Activated CD8-positive, alpha-beta memory T cell treated with anti-CD3 and anti-CD28 coated beads for 1 hour (primary cell): Measurements from ENCODE around the gene CBX2.
"Not testable (repeated sequence)": the region's sequence is repeated elsewhere in the genome, so short reads cannot be mapped to it uniquely, and the experiment has no call there.

Experiments used
- DNase-seq, 2 donors: peaks; one replicate each; pipeline ENCODE4 v3.0.0-alpha.2; 2020; ENCODE audit warnings: low read depth in 1 of 2; ENCODE audit errors: extremely low read depth in 1 of 2

The CBX2 gene

GRCh38 chr17:79769570-79770506 lies 8.1 kb upstream of the CBX2 start:
- DNase-seq = no peak

- DNase-seq = no peak
These were observed 6.7 kb upstream of the CBX2 start for GRCh38 chr17:79771276-79771675.

GRCh38 chr17:79772726-79773125 lies 5.2 kb upstream of the CBX2 start:
- not testable (repeated sequence) for DNase-seq

GRCh38 chr17:79774561-79774975 lies 3.4 kb upstream of the CBX2 start:
- no peak for DNase-seq

- no peak for DNase-seq
These were observed 2.3 kb upstream of the CBX2 start for GRCh38 chr17:79775632-79776031.

DNA sequence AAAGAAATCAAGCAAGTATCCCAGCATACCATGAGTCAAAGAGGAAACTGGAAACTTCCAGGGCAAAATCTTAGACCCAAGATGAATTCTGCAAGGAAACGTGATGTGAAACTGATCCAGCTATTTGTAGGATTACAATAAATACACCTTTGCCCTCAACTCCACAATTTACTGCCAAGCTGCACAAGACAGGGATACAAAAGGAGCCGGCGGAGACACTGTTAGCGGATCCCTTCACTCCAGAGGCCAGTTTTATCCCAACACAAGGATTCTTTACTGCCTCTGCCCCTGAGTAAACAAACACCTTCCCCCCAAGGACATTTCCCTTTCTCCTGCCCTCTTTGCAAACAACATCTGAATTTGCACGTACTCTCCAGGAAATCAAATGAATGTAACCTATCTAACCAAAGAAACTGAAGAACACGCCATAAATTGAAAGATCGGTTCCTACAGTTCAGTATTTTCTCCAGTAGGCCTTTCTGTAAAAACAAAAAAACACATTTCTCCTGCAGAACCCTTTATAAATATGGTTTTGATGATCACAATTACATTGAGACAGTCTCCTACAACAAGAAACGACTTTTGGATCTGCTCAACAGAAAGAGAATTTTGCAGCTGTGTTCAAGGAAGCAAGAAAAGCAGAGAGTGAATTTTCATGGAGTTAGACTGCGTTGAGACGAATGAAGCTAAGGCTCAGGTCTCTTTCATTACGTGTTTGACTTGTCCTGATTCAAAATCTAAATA lies 1.4 kb upstream of the CBX2 start:
- DNase-seq = no peak

DNA sequence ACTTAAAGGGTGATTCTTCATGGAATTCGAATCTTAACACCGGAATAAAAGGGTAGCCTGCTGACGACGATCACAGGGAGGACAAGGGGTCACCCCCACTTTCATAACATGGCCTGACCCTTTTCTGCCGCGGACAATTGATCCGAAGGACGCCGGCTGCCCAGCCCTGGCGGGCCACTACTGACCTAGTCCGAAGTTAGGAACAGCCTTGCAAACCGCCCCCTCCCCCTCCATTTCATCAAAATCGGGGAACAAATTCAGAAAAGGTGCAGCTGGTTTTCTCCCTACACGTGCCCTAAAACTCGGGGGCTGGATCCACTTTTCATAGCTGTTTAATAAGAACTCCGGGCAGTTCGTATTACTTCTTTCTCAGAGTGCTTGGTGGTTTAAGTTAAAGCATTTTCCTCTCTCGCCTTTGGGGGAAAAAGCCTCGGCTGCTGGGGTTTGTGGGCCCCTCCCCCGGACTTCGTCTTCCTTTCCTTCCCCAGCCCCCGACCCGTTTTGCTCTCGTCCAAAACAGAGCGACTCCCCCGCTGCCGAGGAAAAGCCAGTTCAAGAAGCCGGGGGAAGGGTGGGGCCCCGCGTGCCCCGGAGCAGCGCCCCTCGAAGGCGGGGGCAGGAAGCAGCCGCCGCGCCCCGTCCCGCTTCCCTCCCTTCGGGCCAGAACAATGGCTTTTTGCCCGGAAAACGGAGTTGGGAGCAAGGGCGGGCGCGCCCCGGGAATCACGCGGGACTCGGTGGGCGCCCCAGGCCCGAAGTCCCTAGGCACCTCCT lies 641 bp upstream of the CBX2 start:
- no peak for DNase-seq

DNA sequence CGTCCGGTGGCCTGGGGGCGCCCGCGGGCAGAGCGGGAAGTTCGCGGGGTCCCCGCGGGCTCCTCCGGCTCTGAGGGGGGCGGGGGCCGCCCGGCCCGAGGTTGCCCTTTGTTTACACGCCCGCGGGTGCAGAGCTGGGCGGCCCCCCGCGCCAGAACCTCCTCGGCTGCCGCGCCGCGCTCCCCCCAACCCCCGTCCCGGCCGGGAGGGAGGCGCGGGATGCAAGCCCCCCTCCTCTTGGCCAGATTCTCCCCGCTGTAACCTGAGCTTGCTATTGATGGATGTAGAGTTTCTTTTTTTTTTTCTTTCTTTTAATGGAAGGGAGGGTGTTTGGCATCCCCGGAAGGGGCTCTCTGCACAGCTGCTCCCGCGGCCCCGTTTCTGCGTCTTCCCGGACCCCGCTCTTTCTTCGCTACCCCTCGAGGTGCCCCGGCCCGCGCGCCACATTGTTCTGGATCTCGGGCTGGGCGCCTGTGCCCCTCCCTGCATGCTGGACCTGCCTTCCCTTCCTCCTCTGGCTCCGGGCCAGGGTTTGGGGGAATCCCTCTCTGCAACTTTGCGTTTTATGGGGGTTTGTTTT lies 646 bp downstream of the CBX2 start:
- no peak for DNase-seq

DNA sequence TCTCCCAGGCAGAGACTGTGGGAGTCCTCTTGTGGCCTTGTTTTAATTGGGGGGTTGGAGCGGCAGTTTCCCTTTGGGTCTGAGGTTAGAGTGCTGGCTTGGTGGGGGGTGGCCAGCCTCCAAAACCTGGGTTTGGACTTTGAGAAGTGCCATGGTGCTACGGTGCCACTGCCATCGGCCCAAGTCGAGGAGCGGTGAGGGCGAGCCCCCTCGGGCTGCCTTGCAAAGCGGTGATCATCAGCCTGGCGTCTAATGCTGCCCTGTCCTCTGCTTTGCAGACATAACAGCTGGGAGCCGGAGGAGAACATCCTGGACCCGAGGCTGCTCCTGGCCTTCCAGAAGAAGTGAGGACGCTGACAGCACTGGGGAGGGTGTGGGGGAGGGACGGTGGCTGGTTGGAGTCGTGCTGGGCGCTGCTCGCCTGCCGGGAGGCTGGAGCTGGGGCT lies 1.2 kb downstream of the CBX2 start:
- DNase-seq = no peak

DNA sequence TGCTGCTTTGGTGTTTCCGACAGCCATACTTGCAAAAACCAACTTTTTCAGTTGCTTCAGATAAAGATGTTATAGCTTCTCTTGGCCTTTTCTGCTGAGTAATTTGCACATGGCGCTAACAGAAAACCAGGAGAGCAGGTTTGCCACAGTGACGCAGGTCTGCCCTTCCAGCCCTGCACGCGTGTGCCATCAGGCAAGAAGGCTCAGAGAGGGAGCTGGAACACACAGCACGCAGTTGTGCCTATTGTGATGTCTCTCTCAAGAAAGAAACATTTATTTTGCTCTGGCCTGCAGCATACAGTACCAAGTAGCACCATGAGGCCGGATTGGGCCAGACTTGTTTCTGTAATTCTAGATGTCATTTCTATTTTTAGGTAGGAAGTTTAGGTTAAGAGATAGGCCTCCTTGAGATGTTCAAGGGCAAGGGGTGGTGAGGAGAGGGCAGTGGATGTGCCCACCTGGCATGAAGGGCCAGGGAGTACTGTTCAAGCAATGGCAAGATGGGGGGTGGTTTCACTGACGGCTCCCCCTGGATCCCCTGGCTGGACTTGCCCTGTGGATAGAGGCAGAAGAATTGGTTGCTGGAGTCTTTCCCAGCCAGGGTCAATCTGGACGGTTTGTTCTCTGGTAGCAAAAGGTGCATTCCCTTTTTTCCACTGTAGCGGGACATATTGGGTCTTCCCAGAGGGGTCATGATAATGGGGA lies 1.9 kb downstream of the CBX2 start:
- no peak for DNase-seq

DNA sequence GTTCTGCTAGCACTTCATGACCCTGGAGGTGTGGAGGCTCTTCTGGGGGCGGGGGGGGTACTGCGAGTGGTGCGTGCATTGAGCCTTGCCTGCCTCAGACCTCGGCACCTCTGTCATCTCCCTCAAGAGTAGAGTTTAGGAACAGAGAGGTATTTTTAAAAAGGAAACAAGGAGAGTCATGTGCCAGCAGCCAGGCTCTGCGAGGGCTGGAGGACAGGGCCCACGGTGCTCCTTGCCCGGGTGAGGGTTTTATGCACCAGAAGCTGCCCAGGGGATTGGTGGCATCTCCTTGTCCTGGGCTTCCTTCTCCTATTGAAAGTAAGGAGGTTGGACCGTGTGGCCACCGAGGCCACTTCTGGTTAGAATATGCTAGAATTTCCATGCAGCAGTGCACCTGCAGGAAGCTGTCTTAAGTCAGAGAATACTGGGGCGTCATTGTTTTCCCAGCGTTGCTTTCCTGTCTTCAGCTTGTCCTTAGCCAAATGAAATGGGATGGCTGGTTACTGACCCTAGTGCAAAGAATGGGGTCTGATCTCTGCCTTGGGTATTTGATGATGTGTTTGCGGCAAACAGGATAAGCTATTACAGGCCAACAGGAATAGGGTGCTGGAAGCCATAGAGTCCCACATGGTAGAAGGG lies 3.2 kb downstream of the CBX2 start:
- DNase-seq = no peak

- DNase-seq = no peak
These were observed 4.0 kb downstream of the CBX2 start for GRCh38 chr17:79781736-79782575.

GRCh38 chr17:79783891-79784290 lies 5.9 kb downstream of the CBX2 start:
- DNase-seq = no peak

GRCh38 chr17:79784353-79785016 lies 6.5 kb downstream of the CBX2 start:
- DNase-seq = no peak

DNA sequence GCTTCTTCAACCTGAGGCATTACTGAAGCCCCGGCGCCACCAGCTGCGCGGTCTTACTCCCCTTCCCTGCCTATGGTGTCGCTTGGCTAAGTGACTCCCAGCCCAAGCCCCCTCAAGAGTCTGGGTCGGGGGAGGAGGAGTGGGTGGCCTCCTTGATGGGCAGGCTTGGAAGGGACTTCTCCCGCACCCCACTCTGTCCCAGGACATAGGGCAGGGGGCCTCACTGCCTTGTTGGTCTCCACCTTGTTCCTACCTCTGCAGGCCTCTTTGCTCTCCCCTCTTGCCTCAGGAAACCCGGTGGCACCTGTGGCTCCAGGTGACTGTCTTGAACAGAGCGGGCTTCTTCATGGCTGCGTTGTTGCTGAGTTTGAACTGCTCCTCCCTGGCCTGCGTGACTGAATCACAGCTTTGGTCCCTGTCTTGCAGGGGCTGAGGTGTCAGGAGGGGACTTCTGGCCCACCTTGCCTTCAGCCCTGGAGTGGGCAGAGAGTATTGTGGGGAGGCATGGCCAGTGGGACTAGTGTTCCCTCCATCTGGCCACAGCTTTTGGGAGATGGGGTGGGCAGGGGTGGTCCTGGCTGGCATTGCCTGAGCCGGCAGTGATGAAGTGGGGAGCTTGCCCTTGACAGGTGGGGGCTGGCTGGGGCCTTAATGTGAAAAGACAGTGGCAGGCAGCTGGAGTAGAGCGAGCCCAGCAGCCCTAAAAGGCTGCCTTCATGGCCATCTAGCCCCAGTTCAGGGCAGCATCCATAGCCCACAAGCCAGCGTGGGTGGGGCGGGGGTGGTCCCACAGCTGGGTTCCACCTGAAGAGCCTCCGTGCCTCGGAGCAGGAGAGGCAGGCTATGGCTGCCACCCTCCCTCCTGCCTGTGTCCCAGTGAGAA lies 7.3 kb downstream of the CBX2 start:
- no peak for DNase-seq

DNA sequence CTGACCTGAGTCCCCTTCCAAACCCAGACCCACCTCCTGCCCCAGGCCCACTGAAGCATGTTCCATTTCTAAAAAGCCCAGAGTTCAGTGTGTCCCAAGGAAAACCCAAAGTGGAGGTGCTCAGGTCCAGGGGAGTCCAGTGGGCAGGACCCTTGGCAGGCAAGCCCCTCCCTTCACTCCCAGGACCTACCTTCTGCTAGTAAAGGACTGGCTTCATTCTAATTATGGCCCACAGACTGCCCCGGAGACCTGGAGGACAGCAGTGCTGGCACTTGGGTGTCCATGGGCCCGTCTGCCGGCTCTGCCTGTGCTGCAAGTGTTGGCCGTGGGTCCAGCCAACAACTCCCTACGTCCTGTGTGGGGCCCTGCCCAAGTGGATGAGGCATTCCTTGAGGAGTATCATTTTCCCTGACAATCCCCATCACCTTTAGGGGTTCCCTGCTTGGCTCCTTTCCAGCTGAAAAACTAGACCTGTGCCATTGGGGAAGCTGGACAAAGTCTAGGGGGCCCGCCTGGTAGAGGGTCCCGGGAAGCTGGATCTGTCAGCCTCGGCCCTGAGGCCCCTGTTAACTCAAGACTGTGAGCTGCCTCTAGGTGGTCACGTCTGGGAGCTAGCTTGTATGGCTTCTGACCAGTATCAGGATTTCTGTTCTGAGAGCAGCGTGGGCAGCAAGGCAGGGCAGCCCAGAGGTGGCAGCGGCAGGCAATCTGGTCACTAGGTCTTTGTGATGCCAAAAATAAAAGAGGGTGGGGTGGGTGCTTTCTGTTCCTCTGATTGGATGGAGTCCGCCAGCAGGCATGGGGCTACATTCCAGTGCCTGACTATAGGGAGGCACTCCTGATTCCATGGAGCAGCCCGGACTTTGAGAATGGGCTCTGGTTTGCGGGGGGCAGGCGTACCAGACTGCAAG lies 8.2 kb downstream of the CBX2 start:
- DNase-seq = no peak
